GM13977 (cell line): ENCODE data around the gene NLE1.
"Not testable (repeated sequence)": the region's sequence is repeated elsewhere in the genome, so short reads cannot be mapped to it uniquely, and the experiment has no call there.

Source experiments
- DNase-seq: peaks from one replicate; pipeline ENCODE4 v3.0.0; 2012; ENCODE audit warnings: low spot score
- in situ Hi-C: fragments of 300-500 bp; cut with MboI; formaldehyde crosslinking; loops from one replicate; pipeline ENCODE4 v1.12.0; 2022; ENCODE audit warnings: low sequenced_read_pairs, low pct_unique_long_range_greater_than_20kb, mixed read lengths, inconsistent platforms; ENCODE audit not compliant: unreplicated experiment
- TF ChIP-seq, protein P1 (sequence below): IDR thresholded peaks from 2 replicates; pipeline ENCODE4 v1.5.1; 2012; ENCODE audit warnings: mild to moderate bottlenecking, control low read depth; ENCODE audit not compliant: insufficient read depth; ENCODE audit errors: extremely low read depth, missing control alignments

The NLE1 gene

DNA sequence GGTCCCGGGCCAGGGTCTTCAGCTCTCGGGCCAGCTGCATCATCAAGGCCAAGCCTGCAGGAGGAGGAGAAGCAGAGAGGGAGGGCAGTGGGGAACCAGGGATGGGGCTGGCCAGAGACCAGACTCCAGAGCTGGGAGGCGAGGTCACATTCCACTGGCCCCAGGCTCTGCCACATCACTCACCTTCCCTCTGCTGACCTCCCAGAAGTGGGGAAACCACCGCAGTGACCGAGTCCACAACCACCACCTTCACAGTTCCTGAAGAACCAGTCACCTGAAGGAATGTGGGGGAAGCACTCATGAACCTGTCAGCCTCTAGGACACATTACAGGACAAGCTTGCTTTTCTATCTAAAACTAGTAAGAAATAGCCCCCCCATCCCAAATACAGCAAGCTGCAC is 38.8 kb downstream of the NLE1 start:
- no peak for DNase-seq
- in situ Hi-C loops, result loop anchor here (10.0 to 25.0 kb wide), 2 partner anchors 108 to 691 kb away; no protein-coding TSS in a partner anchor
- TF ChIP-seq, protein P1, sequence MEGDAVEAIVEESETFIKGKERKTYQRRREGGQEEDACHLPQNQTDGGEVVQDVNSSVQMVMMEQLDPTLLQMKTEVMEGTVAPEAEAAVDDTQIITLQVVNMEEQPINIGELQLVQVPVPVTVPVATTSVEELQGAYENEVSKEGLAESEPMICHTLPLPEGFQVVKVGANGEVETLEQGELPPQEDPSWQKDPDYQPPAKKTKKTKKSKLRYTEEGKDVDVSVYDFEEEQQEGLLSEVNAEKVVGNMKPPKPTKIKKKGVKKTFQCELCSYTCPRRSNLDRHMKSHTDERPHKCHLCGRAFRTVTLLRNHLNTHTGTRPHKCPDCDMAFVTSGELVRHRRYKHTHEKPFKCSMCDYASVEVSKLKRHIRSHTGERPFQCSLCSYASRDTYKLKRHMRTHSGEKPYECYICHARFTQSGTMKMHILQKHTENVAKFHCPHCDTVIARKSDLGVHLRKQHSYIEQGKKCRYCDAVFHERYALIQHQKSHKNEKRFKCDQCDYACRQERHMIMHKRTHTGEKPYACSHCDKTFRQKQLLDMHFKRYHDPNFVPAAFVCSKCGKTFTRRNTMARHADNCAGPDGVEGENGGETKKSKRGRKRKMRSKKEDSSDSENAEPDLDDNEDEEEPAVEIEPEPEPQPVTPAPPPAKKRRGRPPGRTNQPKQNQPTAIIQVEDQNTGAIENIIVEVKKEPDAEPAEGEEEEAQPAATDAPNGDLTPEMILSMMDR, result no peak

DNA sequence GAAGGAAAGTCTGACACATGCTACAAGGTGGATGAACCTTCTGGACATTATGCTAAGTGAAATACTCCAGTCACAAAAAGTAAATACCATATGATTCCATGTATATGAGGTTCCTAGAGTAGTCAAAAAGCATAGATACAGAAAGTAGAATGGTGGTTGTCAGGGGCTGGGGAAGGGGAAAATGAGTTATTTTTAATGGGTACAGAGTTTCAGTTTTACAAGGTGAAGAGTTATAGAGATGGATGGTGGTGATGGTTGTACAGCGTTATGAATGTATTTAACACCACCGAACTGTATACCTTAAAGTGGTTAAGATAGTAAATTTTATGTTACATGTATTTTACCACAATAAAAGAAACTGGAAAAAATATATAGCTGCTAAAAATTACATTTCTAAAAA is 40.4 kb downstream of the NLE1 start:
- no peak for DNase-seq
- TF ChIP-seq, protein P1, result no peak
- in situ Hi-C loops, result loop anchor here (10.0 to 25.0 kb wide), 2 partner anchors 107 to 689 kb away; no protein-coding TSS in a partner anchor

DNA sequence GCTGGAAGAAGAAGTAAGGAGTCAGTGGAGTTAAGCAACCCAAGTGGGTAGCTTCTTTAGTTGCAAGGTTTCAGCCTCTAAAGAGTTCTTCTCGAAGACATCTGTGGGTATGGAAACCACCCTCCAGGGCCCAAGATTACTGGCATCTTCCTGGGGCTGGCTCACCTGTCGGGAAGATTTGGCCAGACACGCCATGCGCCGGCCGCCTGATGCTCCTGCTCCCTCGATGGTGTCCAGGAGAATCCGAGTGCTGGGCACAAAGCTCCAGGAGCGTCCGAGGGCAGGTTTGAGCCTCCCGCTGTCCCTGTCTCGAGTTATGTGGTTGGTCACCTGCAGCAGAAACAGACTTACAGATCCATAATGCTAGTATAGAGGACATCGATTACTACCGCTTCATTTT is 41.1 kb downstream of the NLE1 start:
- TF ChIP-seq, protein P1, result no peak
- DNase-seq, result no peak
- in situ Hi-C loops, result loop anchor here (10.0 to 25.0 kb wide), 2 partner anchors 106 to 689 kb away; no protein-coding TSS in a partner anchor

DNA sequence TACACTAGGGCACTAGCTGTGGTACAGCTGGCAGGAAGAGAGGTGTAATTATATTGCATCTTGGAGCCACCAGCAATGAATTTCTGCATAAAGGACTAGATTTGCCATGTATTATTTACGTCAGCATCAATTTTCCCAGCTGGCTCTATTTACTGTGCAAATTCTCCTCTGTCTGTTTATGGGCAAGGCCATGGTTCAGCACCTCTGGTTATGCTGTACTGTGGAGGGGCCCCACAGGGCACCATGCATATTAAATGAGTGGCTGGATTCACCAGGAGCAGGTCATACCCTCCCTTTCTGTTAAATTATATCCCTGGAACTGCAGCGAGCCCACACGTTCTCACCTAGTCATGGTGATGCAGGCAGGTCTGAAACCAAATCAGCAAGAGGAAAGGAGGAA is 42.2 kb downstream of the NLE1 start:
- TF ChIP-seq, protein P1, result no peak
- in situ Hi-C loops, result loop anchor here (10.0 to 25.0 kb wide), 2 partner anchors 105 to 688 kb away; no protein-coding TSS in a partner anchor
- no peak for DNase-seq

DNA sequence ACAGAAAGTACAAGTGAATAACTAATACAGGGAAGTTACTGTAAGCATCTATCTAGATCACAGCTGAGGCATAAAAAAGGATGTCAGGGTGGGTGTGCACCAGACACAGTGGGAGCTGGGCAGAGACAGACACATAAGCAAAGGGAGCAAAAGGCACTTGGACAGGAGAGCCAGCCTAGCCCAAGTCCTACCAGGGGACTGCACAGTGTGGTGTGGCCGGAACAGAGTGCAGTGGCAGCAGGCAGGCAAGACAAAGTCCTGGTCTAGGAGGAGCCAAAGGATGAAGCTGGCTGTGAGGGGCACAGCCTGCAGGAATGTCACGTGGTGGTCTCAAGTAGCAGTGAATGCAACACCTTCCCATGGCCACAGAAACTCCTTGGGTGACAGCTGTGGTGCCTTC is 44.3 kb downstream of the NLE1 start:
- in situ Hi-C loops, result no loop called here
- TF ChIP-seq, protein P1, result no peak
- no peak for DNase-seq

DNA sequence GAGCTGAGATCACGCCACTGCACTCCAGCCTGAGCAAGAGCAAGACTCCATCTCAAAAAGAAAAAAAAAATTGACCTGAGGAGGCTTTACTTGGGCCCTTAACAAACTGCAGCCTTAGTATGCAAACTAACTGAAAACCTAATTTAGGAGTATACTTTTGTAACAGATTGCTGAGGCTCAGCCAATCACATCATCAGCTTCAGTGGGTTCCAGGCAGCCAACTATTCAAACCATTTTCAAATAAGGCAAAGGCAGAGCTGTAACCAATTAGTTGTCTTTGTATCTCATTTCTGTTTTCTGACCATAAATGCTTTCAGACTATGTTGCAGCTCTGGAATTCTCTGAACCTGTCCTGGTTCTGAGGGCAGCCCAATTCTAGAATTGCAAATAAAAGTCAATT is 46.4 kb downstream of the NLE1 start:
- no peak for DNase-seq
- in situ Hi-C loops, result no loop called here
- TF ChIP-seq, protein P1, result no peak

DNA sequence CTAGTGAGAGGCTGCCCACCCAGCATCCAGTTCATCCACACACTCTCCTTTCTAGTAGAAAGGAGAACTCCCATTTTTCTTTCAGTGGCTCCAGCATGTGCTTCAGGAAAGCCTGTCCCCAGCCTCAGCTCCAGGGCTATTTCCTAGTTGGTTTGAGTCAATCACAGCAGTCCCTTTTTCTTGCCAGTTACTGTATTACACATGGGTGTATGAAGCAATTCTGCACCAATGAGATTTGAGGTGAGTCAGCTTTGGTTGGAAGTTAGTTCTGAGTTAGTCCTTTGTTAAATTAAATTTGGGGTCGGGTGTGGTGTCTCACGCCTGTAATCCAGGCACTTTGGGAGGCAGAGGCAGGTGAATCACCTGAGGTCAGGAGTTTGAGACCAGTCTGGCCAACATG is 47.2 kb downstream of the NLE1 start:
- DNase-seq, result no peak
- TF ChIP-seq, protein P1, result no peak
- in situ Hi-C loops, result no loop called here

DNA sequence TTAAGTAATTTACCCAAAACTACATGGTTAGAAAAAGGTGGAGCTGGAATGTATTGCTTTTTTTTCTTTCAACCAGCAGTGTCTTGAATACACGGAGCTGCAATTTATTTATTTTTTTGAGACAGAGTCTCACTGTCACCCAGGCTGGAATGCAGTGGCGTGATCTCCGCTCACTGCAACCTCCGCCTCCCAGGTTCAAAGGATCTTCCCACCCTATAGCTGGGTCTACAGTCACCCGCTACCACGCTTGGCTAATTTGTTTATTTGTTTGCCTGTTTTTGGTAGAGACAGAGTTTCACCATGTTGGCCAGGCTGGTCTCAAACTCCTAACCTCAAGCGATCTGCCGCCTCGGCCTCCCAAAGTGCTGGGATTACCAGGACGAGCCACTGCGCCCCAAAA is 51.4 kb downstream of the NLE1 start:
- in situ Hi-C loops, DNase-seq: not testable (repeated sequence)
